ENCODE measurements around the gene TNNT1.
A peak's percentile ranks its signal among the peaks of the same experiment; 100 is the strongest.
"Not testable (repeated sequence)": the region's sequence is repeated elsewhere in the genome, so short reads cannot be mapped to it uniquely, and the experiment has no call there.

TNNT1 gene

DNA sequence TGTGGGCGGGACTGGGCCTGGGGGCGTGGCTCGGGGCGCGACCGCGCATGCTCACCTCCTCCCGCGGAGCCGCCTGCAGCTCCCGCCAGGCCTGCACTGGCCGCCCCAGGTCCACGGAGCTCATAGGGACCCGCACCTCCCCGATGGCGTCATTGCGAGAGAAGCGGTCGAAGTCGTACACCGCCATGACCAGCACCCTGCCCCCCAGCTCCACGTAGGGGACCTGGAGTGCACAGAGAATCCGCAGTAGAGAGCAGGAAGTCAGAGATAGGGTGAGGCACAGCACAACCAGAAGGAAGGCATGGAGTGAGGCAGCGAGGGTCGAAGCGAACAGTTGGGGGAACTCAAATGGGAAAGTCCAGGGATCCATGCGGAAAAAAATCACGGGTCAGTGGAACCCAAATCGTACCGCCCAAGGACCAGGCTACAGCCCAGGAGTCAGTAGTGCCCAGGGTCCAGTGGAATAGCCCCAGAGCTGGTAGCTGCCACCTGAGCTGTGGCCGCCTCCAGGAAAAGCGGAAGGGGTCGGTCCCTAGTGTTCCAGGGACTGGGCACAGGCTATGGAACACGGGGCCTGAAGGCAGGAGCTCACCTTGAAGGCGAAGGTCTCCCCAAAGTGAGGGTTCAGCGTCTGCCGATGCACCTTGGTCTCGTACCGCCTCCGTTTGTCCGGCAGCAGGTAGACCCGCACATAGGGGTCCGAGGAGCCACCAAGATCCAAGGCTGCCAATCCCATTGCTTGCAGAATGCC is 26.3 kb upstream of the TNNT1 start:
- DNase-seq (ENCODE audit: low read depth in 1 of 2, low spot score in 1 of 2) = no peak
- in situ Hi-C loops (cut with HindIII; ENCODE audit: low pct_unique_long_range_greater_than_20kb, low sequenced_read_pairs) = no loop called here
- no peak for TF ChIP-seq JUND (IDR thresholded peaks at IDR 0.05; ENCODE audit: low read depth)

DNA sequence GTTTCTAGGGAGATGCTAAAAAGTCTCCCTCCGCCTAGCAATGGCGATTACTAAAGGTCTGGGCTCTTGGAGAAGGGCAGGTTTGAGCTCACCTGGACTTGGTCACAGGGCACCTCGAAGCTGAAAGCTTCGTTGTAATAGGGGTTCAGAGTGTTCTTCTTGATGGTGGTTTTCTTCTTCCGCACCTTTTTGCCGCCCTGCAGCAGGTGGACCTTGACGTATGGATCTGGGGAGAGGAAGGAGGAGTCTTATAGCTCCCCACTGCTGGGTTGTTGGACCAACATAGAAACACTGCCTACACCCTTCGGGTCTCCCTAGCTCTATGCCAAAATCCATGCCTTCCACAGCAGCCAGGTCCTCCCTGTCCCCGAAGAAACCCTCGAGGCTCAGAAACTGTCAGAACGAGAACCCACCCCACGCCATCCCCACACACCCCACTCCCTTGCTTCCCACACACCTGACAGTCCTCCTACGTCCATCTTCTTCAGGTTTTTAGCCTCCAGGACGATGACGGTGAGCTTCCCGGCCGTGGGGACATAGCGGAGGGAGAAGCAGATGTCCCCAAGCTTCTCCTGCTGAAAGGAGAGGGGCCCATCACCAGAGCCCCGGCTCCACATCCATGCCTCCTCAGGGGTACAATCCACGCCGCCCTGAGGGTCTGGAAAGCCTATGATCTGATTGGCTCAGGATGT is 25.6 kb upstream of the TNNT1 start:
- in situ Hi-C loops (cut with HindIII; ENCODE audit: low pct_unique_long_range_greater_than_20kb, low sequenced_read_pairs) = no loop called here

DNA sequence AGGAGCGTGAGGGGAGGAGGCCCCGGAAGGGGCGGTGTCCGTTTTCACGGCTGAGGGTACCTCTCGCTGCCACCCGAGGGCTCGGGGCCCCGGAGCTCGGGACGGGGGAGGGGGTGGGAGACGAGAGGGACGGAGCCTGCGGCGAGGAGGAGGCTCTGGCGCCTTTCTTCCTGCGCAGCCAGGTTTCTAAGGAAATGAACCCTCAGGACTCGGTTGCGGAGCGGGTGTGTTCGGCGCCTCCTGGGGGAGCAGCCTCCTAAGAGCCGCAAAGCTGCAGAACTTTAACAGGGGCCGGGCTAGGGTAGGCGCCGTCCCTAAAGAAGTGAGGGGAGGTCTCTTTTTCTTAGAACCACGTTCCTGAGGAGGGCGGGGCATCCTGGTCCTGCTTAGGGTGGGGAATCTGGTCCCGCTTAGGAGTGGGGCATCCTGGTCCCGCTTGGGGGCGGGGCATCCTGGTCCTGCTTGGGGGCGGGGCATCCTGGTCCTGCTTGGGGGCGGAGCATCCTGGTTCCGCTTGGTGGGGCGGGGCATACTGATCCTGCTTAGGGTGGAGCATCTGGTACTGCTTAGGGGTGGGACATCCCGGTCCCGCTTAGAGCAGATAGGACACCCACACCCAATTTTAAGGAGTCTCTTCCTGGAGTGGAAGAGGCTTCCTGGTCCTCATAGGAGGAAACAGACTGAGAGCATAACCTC is 24.9 kb upstream of the TNNT1 start:
- TF ChIP-seq JUND (IDR thresholded peaks at IDR 0.05; ENCODE audit: low read depth) = no peak
- peak; percentile 87 to 88 for DNase-seq (ENCODE audit: low read depth in 1 of 2, low spot score in 1 of 2)
- in situ Hi-C loops (cut with HindIII; ENCODE audit: low pct_unique_long_range_greater_than_20kb, low sequenced_read_pairs) = no loop called here

More for the DNA sequence above, 25.6 kb upstream of the TNNT1 start:
- no peak for TF ChIP-seq JUND (IDR thresholded peaks at IDR 0.05; ENCODE audit: low read depth)
- no peak for DNase-seq (ENCODE audit: low read depth in 1 of 2, low spot score in 1 of 2)

DNA sequence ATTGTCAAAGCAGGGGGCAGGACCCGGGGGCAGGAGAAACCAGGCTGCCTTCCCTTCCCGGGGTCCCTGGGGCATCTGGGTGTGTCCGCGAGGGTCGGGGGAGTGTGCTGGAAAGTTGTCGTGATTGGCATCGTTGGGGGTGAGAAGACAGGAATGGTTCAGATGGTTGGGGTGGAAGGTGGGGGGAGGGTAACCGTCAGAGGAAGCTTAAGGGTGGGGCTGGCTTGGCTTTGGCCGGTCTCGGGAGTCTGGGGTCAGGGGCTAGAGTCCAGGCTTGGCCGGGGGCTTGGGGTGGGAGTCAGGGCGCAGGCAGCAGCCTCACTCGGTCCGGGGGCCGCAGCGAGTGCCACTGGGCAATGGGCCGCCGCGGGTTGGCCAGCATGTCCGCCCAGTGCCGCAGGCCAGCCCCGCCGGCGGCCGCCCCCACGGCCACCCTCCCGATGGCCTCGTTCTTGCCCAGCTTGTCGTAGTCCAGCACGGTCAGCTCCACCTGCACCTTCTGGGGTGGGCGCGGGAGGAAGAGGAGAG is 24.2 kb upstream of the TNNT1 start:
- no peak for TF ChIP-seq JUND (IDR thresholded peaks at IDR 0.05; ENCODE audit: low read depth)
- DNase-seq (ENCODE audit: low read depth in 1 of 2, low spot score in 1 of 2) = no peak
- in situ Hi-C loops (cut with HindIII; ENCODE audit: low pct_unique_long_range_greater_than_20kb, low sequenced_read_pairs) = no loop called here

DNA sequence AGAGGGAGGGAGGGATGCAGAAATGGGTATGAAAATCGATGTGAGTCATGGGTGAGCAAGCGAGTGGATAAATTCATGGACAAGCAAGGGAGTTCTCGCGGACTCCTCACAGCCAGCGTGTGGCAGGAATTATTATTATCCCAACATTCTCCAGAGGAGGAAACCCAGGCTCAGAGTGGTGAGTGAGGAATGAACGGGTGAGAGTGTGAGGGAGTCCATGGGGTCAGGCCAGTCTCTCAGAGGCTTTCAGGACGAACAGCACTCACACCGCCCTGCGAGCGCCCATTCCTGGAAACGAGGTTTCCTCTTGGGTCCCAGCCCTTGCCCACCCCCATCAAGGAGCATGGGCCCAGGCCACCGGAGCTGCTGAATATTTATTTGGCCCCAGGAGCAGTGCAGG is 23.7 kb upstream of the TNNT1 start:
- no peak for DNase-seq (ENCODE audit: low read depth in 1 of 2, low spot score in 1 of 2)
- in situ Hi-C loops (cut with HindIII; ENCODE audit: low pct_unique_long_range_greater_than_20kb, low sequenced_read_pairs) = no loop called here
- no peak for TF ChIP-seq JUND (IDR thresholded peaks at IDR 0.05; ENCODE audit: low read depth)

DNA sequence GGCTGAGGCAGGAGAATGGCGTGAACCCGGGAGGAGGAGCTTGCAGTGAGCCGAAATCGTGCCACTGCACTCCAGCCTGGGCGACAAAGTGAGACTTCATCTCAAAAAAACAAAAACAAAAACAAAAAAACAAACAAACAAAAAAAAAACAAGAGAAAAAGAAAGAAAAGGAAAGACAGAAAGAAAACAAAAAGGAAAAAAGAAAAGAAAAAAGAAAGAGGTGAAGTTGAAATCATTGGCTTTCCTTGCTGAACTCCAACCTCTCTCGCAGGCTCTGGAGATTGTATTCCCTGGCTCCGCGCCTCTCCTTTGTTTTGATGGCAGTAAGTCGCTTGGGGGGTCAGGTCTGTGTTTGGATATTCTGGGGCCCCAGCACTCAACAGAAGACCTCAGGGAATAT is 23.3 kb upstream of the TNNT1 start:
- in situ Hi-C loops (cut with HindIII; ENCODE audit: low pct_unique_long_range_greater_than_20kb, low sequenced_read_pairs); DNase-seq (ENCODE audit: low read depth in 1 of 2, low spot score in 1 of 2): not testable (repeated sequence)

DNA sequence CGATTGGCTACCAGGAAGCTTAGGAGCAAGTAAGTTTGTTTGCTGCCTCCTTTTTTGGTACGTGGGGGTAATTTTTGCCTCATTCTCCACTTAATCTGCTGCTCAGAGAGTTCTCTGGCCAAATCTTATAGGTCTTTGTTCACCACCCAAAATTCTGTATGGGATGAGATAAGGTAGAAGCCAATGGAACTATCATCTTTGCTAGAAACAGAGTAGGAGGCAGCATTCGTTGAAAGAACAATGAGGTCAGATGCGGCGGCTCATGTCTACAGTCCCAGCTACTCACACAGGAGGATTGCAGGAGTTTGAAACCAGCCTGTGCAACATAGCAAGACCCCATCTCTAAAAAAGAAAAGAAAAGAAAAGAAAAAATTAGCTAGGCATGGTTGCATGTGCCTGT is 22.4 kb upstream of the TNNT1 start:
- no peak for TF ChIP-seq JUND (IDR thresholded peaks at IDR 0.05; ENCODE audit: low read depth)
- in situ Hi-C loops (cut with HindIII; ENCODE audit: low pct_unique_long_range_greater_than_20kb, low sequenced_read_pairs) = no loop called here
- no peak for DNase-seq (ENCODE audit: low read depth in 1 of 2, low spot score in 1 of 2)

DNA sequence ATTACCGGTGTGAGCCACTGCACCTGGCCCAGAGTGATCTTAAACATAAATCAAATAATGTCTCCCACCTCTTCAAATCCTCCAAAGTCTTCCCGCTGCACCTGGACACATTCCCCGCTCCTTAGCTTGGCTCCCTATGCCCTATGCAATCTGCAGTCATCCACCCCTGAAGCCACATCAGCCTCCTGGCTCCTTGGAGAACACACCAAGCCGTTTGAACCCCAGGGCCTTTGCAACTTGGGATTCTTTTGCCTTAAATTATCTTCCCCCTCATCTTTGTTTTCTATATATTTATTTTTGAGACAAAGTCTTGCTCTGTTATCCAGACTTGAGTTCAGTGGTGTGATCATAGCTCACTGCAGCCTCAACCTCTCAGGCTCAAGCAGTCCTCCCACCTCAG is 20.1 kb upstream of the TNNT1 start:
- DNase-seq (ENCODE audit: low read depth in 1 of 2, low spot score in 1 of 2) = no peak
- TF ChIP-seq JUND (IDR thresholded peaks at IDR 0.05; ENCODE audit: low read depth) = no peak
- in situ Hi-C loops (cut with HindIII; ENCODE audit: low pct_unique_long_range_greater_than_20kb, low sequenced_read_pairs) = no loop called here

DNA sequence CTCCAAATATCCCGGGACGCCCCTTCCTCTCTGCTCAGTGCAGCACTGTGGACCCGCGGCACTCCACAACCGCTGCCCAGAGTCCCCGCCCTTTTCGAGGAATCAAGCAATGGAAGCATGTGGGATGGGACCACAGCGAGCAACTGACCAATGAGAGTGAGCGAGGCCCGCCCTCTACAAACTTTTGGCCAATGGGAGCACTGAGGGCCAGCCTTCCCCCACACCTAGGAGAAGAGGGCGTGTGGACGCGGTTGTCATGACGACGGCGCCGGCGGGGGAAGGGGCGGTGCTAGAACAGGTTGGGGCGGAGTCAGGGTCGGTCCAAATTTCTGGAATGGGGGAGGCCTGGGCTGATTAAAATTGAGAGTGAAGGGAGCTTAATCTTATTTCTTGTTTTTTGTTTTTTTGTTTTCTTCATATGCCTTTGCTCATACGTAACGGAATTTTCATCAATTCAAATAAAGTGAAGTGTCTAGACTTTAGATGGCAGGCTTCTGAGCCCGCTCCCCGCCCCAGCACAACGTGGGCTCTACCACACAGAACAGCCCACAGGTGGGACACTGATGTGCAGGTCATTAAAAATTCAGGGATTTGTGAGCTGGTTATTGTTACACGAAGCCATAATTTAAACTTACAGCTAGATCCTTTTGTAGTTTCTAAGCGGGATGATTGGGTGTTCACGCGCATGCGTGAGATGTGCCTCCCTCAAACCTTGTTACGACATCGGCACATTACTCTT is 17.7 kb upstream of the TNNT1 start, which contains the start of gene DNAAF3:
TSS of gene DNAAF3 (minus strand) at position 84 of the 739 bp plus-strand sequence. CDS start 200 bp downstream, outside the sequence.
- no peak for TF ChIP-seq JUND (IDR thresholded peaks at IDR 0.05; ENCODE audit: low read depth)
- in situ Hi-C loops (cut with HindIII; ENCODE audit: low pct_unique_long_range_greater_than_20kb, low sequenced_read_pairs) = no loop called here
- DNase-seq (ENCODE audit: low read depth in 1 of 2, low spot score in 1 of 2) = peak; percentile 98

DNA sequence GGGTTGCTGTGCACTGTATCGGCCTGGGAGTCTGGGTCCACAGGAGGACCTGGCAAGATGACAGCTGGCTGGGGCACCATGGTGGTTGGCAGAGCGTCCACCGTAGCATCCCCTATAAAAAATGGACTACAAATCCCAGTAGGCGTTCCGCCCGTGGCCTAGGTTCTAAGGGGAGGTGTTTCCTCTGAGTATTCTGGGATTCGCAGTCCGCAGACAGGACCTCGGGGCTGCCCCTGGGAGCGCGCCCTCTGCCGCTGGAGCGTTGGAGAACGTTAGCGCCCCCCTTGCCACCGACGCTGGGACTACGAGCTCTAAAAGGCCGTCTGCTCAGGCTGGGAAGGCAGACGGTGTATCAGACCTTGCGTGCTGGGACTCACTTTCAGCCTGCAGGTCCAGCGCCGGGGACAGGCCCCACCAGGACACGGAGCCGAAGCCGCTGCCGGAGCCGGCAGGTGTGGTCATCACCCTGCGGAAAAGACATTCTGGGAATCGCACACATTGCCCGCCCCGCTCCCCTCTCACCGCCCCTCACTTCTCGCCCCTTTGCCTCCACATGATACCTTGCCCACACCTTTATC is 17.0 kb upstream of the TNNT1 start:
- peak; percentile 65 to 91 for DNase-seq (ENCODE audit: low read depth in 1 of 2, low spot score in 1 of 2)
- TF ChIP-seq JUND (IDR thresholded peaks at IDR 0.05; ENCODE audit: low read depth) = no peak
- in situ Hi-C loops (cut with HindIII; ENCODE audit: low pct_unique_long_range_greater_than_20kb, low sequenced_read_pairs) = no loop called here

DNA sequence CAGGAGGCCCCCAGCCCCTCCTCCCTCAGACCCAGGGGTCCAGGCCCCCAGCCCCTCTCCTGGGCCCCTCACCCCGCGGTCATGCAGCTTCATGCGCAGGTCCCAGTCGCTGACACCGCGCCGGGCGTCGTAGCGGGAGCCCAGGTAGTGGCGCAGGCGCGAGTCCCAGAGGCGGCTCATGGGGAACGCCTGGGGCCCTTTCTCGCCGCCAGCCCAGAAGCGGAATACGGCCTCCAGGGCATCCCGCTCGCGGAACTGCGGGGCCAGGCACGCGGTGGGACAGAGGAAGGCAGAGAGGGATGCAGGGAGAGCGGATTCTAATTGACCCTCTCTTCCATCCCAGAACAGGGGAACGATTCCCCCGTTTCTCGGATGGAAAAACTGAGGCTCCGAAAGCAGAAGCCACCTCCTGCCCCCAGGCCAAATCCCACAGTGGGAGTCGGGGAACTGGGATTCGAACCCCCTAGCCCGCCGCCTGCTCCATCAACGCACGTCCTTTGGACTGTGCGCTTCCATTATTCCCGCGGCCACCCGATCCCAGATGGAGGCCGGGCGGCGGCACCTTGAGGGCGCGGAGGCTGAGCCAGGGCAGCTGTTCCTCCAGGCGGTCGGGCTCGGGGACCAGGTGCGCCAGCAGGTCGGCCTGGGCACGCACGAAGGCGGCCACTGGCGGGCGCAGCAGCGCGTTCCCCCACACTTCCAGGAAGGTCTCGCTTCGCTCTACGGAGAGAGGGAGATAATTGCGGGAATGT is 12.7 kb upstream of the TNNT1 start:
- in situ Hi-C loops (cut with HindIII; ENCODE audit: low pct_unique_long_range_greater_than_20kb, low sequenced_read_pairs) = no loop called here
- DNase-seq (ENCODE audit: low read depth in 1 of 2, low spot score in 1 of 2) = no peak
- TF ChIP-seq JUND (IDR thresholded peaks at IDR 0.05; ENCODE audit: low read depth) = no peak

All from T47D (cell line).